SK-N-SH treated with all-trans-retinoic acid at 6 μM for 48 hours (cell line): ENCODE data around the gene CEACAM4.

ENCODE experiments used
- ARNTL ChIP-seq: fragments of 450-650 bp; formaldehyde crosslinking; IDR thresholded peaks from 2 replicates; pipeline ENCODE4 v1.5.0; 2020; ENCODE audit warnings: low read depth, mild to moderate bottlenecking, moderate library complexity, borderline replicate concordance
- CREB5 ChIP-seq: fragments of 250-450 bp; sonication (Bioruptor Pico); IDR thresholded peaks from 2 replicates; pipeline ENCODE4 v1.5.1; 2020; ENCODE audit warnings: low read depth, mild to moderate bottlenecking, moderate library complexity
- CSDC2 ChIP-seq: fragments of 250-450 bp; sonication (Bioruptor Pico); IDR thresholded peaks from 2 replicates; pipeline ENCODE4 v1.5.0; 2020; ENCODE audit warnings: mild to moderate bottlenecking, moderate library complexity
- CSRNP3 ChIP-seq: fragments of 250-450 bp; sonication (Bioruptor Pico); IDR thresholded peaks from 2 replicates; pipeline ENCODE4 v1.5.1; 2021; ENCODE audit warnings: mild to moderate bottlenecking, moderate library complexity
- PATZ1 ChIP-seq: fragments of 250-450 bp; sonication (Bioruptor Pico); IDR thresholded peaks from 2 replicates; pipeline ENCODE4 v1.8.0; 2020; ENCODE audit warnings: mild to moderate bottlenecking, moderate library complexity, borderline replicate concordance
- POU6F1 ChIP-seq: fragments of 250-450 bp; sonication (Bioruptor Pico); IDR thresholded peaks from 2 replicates; pipeline ENCODE4 v1.8.0; 2021; ENCODE audit warnings: low read depth, mild to moderate bottlenecking, moderate library complexity, borderline replicate concordance
- ZC3H10 ChIP-seq: fragments of 250-450 bp; sonication (Bioruptor Pico); IDR thresholded peaks from 2 replicates; pipeline ENCODE4 v1.5.1; 2021; ENCODE audit warnings: mild to moderate bottlenecking, moderate library complexity
- ZFP30 ChIP-seq: fragments of 450-650 bp; formaldehyde crosslinking; IDR thresholded peaks from 2 replicates; pipeline ENCODE4 v1.5.0; 2022; ENCODE audit warnings: mild to moderate bottlenecking, moderate library complexity
- TF ChIP-seq, protein P1 (sequence below): fragments of 250-450 bp; sonication (Bioruptor Pico); IDR thresholded peaks from 2 replicates; pipeline ENCODE4 v1.5.0; 2020; ENCODE audit warnings: mild to moderate bottlenecking, moderate library complexity

DNA sequence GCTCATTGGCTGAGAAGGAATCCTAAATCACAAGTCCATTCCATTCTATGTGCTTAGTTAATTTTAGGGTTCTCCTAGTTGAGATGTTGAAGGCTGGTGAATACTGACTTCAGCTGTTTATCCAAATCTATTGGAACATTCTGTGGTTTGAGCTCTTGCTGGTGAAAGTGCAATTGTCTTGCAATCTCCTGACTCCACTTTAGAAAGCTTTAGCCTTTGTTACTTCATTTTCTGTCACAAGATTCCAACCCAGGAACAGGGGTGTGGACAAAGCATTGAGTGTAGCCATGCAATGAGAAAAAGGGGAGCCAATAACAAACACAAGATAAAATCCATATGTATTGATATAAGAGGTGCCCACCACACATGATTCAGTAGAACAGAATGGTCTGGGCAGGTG lies 35.9 kb downstream of the CEACAM4 start:
- no peak for TF ChIP-seq ZFP30 (CRISPR knock-in tag)
- no peak for TF ChIP-seq CREB5 (CRISPR knock-in tag)
- no peak for TF ChIP-seq POU6F1
- no peak for TF ChIP-seq ZC3H10 (CRISPR knock-in tag)
- TF ChIP-seq CSRNP3 (CRISPR knock-in tag): no peak
- TF ChIP-seq CSDC2 (CRISPR knock-in tag): no peak
- no peak for TF ChIP-seq PATZ1 (CRISPR knock-in tag)
- no peak for TF ChIP-seq ARNTL (CRISPR knock-in tag)
- TF ChIP-seq, protein P1, sequence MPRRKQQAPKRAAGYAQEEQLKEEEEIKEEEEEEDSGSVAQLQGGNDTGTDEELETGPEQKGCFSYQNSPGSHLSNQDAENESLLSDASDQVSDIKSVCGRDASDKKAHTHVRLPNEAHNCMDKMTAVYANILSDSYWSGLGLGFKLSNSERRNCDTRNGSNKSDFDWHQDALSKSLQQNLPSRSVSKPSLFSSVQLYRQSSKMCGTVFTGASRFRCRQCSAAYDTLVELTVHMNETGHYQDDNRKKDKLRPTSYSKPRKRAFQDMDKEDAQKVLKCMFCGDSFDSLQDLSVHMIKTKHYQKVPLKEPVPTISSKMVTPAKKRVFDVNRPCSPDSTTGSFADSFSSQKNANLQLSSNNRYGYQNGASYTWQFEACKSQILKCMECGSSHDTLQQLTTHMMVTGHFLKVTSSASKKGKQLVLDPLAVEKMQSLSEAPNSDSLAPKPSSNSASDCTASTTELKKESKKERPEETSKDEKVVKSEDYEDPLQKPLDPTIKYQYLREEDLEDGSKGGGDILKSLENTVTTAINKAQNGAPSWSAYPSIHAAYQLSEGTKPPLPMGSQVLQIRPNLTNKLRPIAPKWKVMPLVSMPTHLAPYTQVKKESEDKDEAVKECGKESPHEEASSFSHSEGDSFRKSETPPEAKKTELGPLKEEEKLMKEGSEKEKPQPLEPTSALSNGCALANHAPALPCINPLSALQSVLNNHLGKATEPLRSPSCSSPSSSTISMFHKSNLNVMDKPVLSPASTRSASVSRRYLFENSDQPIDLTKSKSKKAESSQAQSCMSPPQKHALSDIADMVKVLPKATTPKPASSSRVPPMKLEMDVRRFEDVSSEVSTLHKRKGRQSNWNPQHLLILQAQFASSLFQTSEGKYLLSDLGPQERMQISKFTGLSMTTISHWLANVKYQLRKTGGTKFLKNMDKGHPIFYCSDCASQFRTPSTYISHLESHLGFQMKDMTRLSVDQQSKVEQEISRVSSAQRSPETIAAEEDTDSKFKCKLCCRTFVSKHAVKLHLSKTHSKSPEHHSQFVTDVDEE: no peak
